ENCODE measurements around the gene CXCL3.
"Not testable (repeated sequence)": the region's sequence is repeated elsewhere in the genome, so short reads cannot be mapped to it uniquely, and the experiment has no call there.

The CXCL3 gene

DNA sequence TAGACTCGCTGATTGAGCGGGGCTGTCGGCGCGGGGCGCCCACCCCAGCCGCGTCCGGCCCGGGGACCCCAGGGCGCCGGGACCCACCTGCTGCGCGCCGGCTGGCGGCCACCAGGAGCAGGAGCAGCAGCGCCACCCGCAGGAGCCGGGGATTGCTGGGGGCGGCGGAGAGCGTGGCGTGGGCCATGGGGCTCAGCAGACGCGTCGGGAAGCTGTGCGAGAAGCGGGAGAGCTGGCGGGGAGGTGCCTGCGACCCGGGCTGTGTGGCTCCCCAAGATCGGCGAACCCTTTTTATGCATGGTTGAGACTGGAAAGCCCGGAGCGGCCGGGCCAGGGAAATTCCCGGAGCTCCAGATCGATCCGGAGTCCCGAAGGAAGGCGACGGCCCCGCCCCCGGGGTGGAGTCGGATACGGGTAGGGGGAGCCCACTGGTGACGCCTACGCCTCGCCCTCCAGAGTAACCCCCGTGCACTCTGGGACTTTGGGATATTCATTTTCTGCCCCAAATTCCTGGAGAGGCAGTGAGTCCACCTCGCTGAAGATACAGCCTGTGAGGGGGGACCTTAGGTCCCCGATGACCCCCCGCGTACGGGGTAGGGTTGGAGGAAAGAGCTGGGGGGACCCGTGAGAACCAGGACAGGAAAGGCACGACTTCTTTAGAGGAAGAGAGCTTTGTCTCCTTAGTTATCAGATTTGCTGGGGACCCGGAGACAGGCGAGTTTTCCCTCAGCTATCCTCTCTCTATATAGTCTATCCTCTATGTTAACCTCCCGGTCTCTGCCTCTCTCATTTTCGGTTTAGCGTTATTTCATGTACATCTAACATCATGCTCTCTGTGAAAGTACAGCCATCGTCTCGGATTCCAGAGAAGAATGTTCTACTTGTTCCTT lies at the start of gene CXCL3:
Gene CXCL3 (minus strand): TSS at position 265 of the 890 bp plus-strand sequence. CDS start 78 bp downstream, at position 187.
- no peaks in the 10 kb centered on the region for H3K4me1 ChIP-seq (ENCODE audit: insufficient read depth, insufficient read length)
- DNase-seq (ENCODE audit: low read depth, low spot score): no peak
- H3K36me3 ChIP-seq (ENCODE audit: insufficient read depth, insufficient read length, low read length): no peaks in the 10 kb centered on the region
- peak within 1 kb of the TSS; percentile 51 for H3K4me3 ChIP-seq (ENCODE audit: insufficient read length, low read depth)
- H3K9ac ChIP-seq (ENCODE audit: insufficient read length, low read depth): peak within 1 kb of the TSS; percentile 72
- H3K9me3 ChIP-seq (ENCODE audit: insufficient read depth, low read length): no peaks in the 10 kb centered on the region
- TF ChIP-seq YY1 (IDR thresholded peaks at IDR 0.05; ENCODE audit: insufficient read depth, insufficient read length): no peak
- no peak for TF ChIP-seq ZNF274 (IDR thresholded peaks at IDR 0.05; ENCODE audit: low read depth, low read length)
- TF ChIP-seq SUZ12 (IDR thresholded peaks at IDR 0.05; ENCODE audit: extremely low read depth, insufficient read depth, insufficient read length): no peak
- H3K27me3 ChIP-seq (ENCODE audit: insufficient read depth, insufficient read length): peaks cover 7% of the 10 kb centered on the region

DNA sequence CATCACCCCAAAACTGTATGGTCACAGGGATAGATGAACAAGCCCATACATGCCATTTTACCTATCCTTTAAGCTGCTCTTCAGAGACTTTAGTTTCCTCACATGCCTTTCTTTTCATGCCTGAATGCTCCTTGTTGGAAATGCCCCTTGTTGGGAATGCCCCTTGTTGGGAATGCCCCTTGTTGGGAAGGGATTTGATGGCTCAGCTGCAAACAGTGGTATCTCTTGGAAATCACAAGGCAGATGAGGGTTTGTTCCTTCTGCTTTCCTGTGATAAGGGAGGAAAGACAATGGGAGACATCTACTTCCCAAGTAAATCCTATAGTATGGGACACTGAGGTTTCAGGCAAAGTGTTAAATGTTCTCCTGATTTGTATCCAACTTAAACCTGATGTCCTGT lies 49.0 kb upstream of the CXCL3 start:
- Histone ChIP-seq H3K9me3 (ENCODE audit: insufficient read depth, low read length) (no peaks in the 10 kb centered on the region), H3K4me1 (ENCODE audit: insufficient read depth, insufficient read length) (no peaks in the 10 kb centered on the region), H3K36me3 (ENCODE audit: insufficient read depth, insufficient read length, low read length) (no peaks in the 10 kb centered on the region), H3K27me3 (ENCODE audit: insufficient read depth, insufficient read length) (no peaks in the 10 kb centered on the region), H3K4me3 (ENCODE audit: insufficient read length, low read depth) (no peak overlapping the region), H3K9ac (ENCODE audit: insufficient read length, low read depth) (no peak overlapping the region)
- TF ChIP-seq ZNF274 (IDR thresholded peaks at IDR 0.05; ENCODE audit: low read depth, low read length) (no peak), YY1 (IDR thresholded peaks at IDR 0.05; ENCODE audit: insufficient read depth, insufficient read length) (no peak), SUZ12 (IDR thresholded peaks at IDR 0.05; ENCODE audit: extremely low read depth, insufficient read depth, insufficient read length) (no peak)
- DNase-seq (ENCODE audit: low read depth, low spot score): no peak

DNA sequence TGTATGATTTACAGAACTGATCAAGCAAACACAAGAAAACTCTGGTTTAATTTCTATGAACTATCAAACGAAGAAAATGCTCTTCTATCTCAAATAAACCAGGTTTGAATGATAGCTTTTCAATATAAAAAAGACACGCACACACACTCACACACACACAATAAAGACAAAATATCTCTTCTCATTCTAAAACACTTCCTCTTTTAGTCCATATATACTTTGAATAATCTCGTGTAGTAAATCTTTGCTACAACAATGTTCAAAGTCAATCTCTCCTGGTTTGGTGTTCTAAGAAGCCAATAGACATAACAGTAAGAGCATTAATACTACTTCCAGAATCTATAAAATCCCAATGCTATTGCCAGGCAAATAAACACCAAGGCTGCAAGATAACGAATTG lies 47.2 kb upstream of the CXCL3 start:
- Histone ChIP-seq H3K4me1 (ENCODE audit: insufficient read depth, insufficient read length) (no peaks in the 10 kb centered on the region), H3K9ac (ENCODE audit: insufficient read length, low read depth) (no peak overlapping the region), H3K36me3 (ENCODE audit: insufficient read depth, insufficient read length, low read length) (no peaks in the 10 kb centered on the region), H3K9me3 (ENCODE audit: insufficient read depth, low read length) (no peaks in the 10 kb centered on the region), H3K4me3 (ENCODE audit: insufficient read length, low read depth) (no peak overlapping the region), H3K27me3 (ENCODE audit: insufficient read depth, insufficient read length) (no peaks in the 10 kb centered on the region)
- TF ChIP-seq ZNF274 (IDR thresholded peaks at IDR 0.05; ENCODE audit: low read depth, low read length): no peak
- no peak for TF ChIP-seq YY1 (IDR thresholded peaks at IDR 0.05; ENCODE audit: insufficient read depth, insufficient read length)
- no peak for TF ChIP-seq SUZ12 (IDR thresholded peaks at IDR 0.05; ENCODE audit: extremely low read depth, insufficient read depth, insufficient read length)
- no peak for DNase-seq (ENCODE audit: low read depth, low spot score)

GRCh38 chr4:74084984-74085383 lies 46.5 kb upstream of the CXCL3 start:
- H3K36me3 ChIP-seq (ENCODE audit: insufficient read depth, insufficient read length, low read length): no peaks in the 10 kb centered on the region

GRCh38 chr4:74083546-74083945 lies 45.1 kb upstream of the CXCL3 start:
- Histone ChIP-seq H3K4me1 (ENCODE audit: insufficient read depth, insufficient read length) (no peaks in the 10 kb centered on the region), H3K9me3 (ENCODE audit: insufficient read depth, low read length) (no peaks in the 10 kb centered on the region), H3K9ac (ENCODE audit: insufficient read length, low read depth) (no peak overlapping the region), H3K4me3 (ENCODE audit: insufficient read length, low read depth) (no peak overlapping the region), H3K36me3 (ENCODE audit: insufficient read depth, insufficient read length, low read length) (no peaks in the 10 kb centered on the region), H3K27me3 (ENCODE audit: insufficient read depth, insufficient read length) (no peaks in the 10 kb centered on the region)
- TF ChIP-seq ZNF274 (IDR thresholded peaks at IDR 0.05; ENCODE audit: low read depth, low read length) (no peak), SUZ12 (IDR thresholded peaks at IDR 0.05; ENCODE audit: extremely low read depth, insufficient read depth, insufficient read length) (no peak), YY1 (IDR thresholded peaks at IDR 0.05; ENCODE audit: insufficient read depth, insufficient read length) (no peak)
- DNase-seq (ENCODE audit: low read depth, low spot score): no peak

More at GRCh38 chr4:74084984-74085383, 46.5 kb upstream of the CXCL3 start:
- no peak for TF ChIP-seq SUZ12 (IDR thresholded peaks at IDR 0.05; ENCODE audit: extremely low read depth, insufficient read depth, insufficient read length)
- no peak for TF ChIP-seq YY1 (IDR thresholded peaks at IDR 0.05; ENCODE audit: insufficient read depth, insufficient read length)
- TF ChIP-seq ZNF274 (IDR thresholded peaks at IDR 0.05; ENCODE audit: low read depth, low read length): no peak
- H3K4me1 ChIP-seq (ENCODE audit: insufficient read depth, insufficient read length): no peaks in the 10 kb centered on the region
- H3K4me3 ChIP-seq (ENCODE audit: insufficient read length, low read depth): no peak overlapping the region
- no peak overlapping the region for H3K9ac ChIP-seq (ENCODE audit: insufficient read length, low read depth)
- H3K27me3 ChIP-seq (ENCODE audit: insufficient read depth, insufficient read length): no peaks in the 10 kb centered on the region
- no peak for DNase-seq (ENCODE audit: low read depth, low spot score)
- no peaks in the 10 kb centered on the region for H3K9me3 ChIP-seq (ENCODE audit: insufficient read depth, low read length)

DNA sequence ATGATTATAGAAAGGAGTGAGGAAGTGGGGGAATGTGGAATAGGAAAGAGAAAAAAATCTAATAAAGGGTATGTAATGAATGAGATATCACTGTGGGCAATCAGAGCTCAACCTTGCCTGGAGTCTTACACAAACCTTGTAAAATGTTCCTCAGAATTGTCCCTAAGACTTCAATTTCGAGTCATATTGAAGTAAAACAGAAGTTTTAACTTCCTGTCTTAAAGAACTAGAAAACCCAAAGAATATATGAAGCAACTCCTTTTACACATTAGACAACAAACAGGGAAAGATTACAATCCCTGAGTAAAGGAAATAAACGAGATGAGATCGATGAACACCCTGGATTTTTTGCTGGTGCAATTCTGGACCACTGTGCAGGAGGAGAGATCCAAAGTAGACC lies 42.5 kb upstream of the CXCL3 start:
- Histone ChIP-seq H3K9me3 (ENCODE audit: insufficient read depth, low read length) (no peaks in the 10 kb centered on the region), H3K36me3 (ENCODE audit: insufficient read depth, insufficient read length, low read length) (no peaks in the 10 kb centered on the region), H3K27me3 (ENCODE audit: insufficient read depth, insufficient read length) (no peaks in the 10 kb centered on the region), H3K9ac (ENCODE audit: insufficient read length, low read depth) (no peak overlapping the region), H3K4me3 (ENCODE audit: insufficient read length, low read depth) (no peak overlapping the region), H3K4me1 (ENCODE audit: insufficient read depth, insufficient read length) (no peaks in the 10 kb centered on the region)
- no peak for DNase-seq (ENCODE audit: low read depth, low spot score)
- no peak for TF ChIP-seq ZNF274 (IDR thresholded peaks at IDR 0.05; ENCODE audit: low read depth, low read length)
- TF ChIP-seq YY1 (IDR thresholded peaks at IDR 0.05; ENCODE audit: insufficient read depth, insufficient read length): no peak
- no peak for TF ChIP-seq SUZ12 (IDR thresholded peaks at IDR 0.05; ENCODE audit: extremely low read depth, insufficient read depth, insufficient read length)

DNA sequence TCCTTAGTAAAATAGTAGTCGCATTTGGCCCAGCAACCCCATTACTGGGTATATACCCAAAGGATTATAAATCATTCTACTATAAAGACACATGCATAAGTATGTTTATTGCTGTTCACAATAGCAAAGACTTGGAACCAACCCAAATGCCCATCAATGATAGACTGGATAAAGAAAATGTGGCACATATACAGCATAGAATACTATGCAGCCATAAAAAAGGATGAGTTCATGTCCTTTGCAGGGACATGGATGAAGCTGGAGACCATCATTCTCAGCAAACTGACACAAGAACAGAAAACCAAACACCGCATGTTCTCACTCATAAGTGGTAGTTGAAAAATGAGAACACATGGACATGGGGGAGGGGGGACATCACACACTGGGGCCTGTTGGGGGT lies 41.9 kb upstream of the CXCL3 start:
- H3K4me3 ChIP-seq (ENCODE audit: insufficient read length, low read depth); H3K36me3 ChIP-seq (ENCODE audit: insufficient read depth, insufficient read length, low read length); H3K4me1 ChIP-seq (ENCODE audit: insufficient read depth, insufficient read length); H3K9ac ChIP-seq (ENCODE audit: insufficient read length, low read depth); DNase-seq (ENCODE audit: low read depth, low spot score); H3K9me3 ChIP-seq (ENCODE audit: insufficient read depth, low read length); H3K27me3 ChIP-seq (ENCODE audit: insufficient read depth, insufficient read length): not testable (repeated sequence)

GRCh38 chr4:74079024-74079423 lies 40.5 kb upstream of the CXCL3 start:
- DNase-seq (ENCODE audit: low read depth, low spot score); H3K4me3 ChIP-seq (ENCODE audit: insufficient read length, low read depth); H3K4me1 ChIP-seq (ENCODE audit: insufficient read depth, insufficient read length); H3K36me3 ChIP-seq (ENCODE audit: insufficient read depth, insufficient read length, low read length); H3K9ac ChIP-seq (ENCODE audit: insufficient read length, low read depth); H3K9me3 ChIP-seq (ENCODE audit: insufficient read depth, low read length); H3K27me3 ChIP-seq (ENCODE audit: insufficient read depth, insufficient read length): not testable (repeated sequence)

Data from NT2/D1 (cell line).